Esophagus muscularis mucosa (tissue), 4 donors: Measurements from ENCODE around the gene FIGNL2. TPM values are rescaled to one million over a fixed set of nuclear protein-coding genes. Genes with fewer than 3 reads are reported as not detected.

Experiments
- DNase-seq: peaks from one replicate; pipeline ENCODE4 v3.0.0-alpha.2; 2017; ENCODE audit errors: extremely low spot score
- H3K27ac ChIP-seq, 4 donors: fragments of 200-600 bp; sonication (generic); replicated peaks in 1 of 4; 1 replicate in 3 of 4; 2 replicates in 1 of 4; pipeline ENCODE4 v1.5.1; 2016 to 2019; ENCODE audit warnings: mild to moderate bottlenecking in 1 of 4
- H3K27me3 ChIP-seq, 4 donors: fragments of 200-600 bp; sonication (generic); one replicate each; pipeline versions ENCODE4 v1.5.1 to v1.6.0; 2016 to 2019
- H3K36me3 ChIP-seq, 4 donors: fragments of 200-600 bp; sonication (generic); one replicate each; pipeline ENCODE4 v1.5.1; 2016 to 2019
- H3K4me1 ChIP-seq, 4 donors: fragments of 200-600 bp; sonication (generic); one replicate each; pipeline ENCODE4 v1.5.1; 2016 to 2019
- H3K4me3 ChIP-seq, 4 donors: fragments of 200-600 bp; sonication (generic); 1 replicate in 2 of 4; 2 replicates in 2 of 4; pipeline ENCODE4 v1.5.1; 2016 to 2019; ENCODE audit warnings: mild to moderate bottlenecking in 4 of 4, moderate library complexity in 1 of 4
- H3K9me3 ChIP-seq, 4 donors: fragments of 200-600 bp; sonication (generic); 1 replicate in 3 of 4; 2 replicates in 1 of 4; pipeline ENCODE4 v1.5.1; 2016 to 2019
- CTCF ChIP-seq, 3 experiments: fragments of 200-600 bp in 2 of 3; fragments of 450-650 bp in 1 of 3; sonication (generic) in 2 of 3; IDR thresholded peaks; one replicate each; pipeline ENCODE4 v1.5.1; 2017 to 2019; ENCODE audit warnings: antibody characterized with exemption in 3 of 3, mild to moderate bottlenecking in 2 of 3, moderate library complexity in 1 of 3
- EP300 ChIP-seq: sonication (generic); formaldehyde crosslinking; IDR thresholded peaks from one replicate; pipeline ENCODE4 v1.6.1; 2017; ENCODE audit warnings: antibody characterized with exemption
- POLR2A ChIP-seq: fragments of 450-650 bp; IDR thresholded peaks from one replicate; pipeline ENCODE4 v1.6.1; 2017; ENCODE audit warnings: antibody characterized with exemption, moderate library complexity, mild to moderate bottlenecking, low read depth
- POLR2AphosphoS5 ChIP-seq, 2 donors: sonication (generic); formaldehyde crosslinking; IDR thresholded peaks; one replicate each; pipeline ENCODE4 v1.6.1; 2017; ENCODE audit warnings: antibody characterized with exemption in 2 of 2
- WGBS: methylation state at CpG from one replicate; pipeline ENCODE4 v1.1.5; 2018; 5-methylcytosine and 5-hydroxymethylcytosine counted together
- intact Hi-C: fragments of 100-400 bp; cut with DNase I; formaldehyde crosslinking; loops from one replicate; pipeline ENCODE4 v1.15.1; 2023
- total RNA-seq, 4 donors: library from RNA; depleted of rRNA; stranded (reverse); fragments of >200 nt; gene quantifications; one replicate each; pipeline versions ENCODE4 v1.1.0 to v1.2.1, GENCODE V29; 2016

The FIGNL2 gene
- total RNA-seq, 4 donors from 2014 or later, result 0.23 to 0.42 (median 0.36) TPM

- Histone ChIP-seq H3K27ac (no peak overlapping the region), H3K36me3 (no peaks in the 10 kb centered on the region), H3K9me3 (no peaks in the 10 kb centered on the region), H3K4me3 (no peak overlapping the region), H3K27me3 (peaks cover 0 to 45% (median 10%) of the 10 kb centered on the region in 4 donors), H3K4me1 (peaks cover 17 to 46% (median 44%) of the 10 kb centered on the region in 4 donors)
- no peak for DNase-seq
- TF ChIP-seq CTCF (IDR thresholded peaks at IDR 0.05), result no peak
- no peak for TF ChIP-seq EP300
- TF ChIP-seq POLR2AphosphoS5 (IDR thresholded peaks at IDR 0.05), result no peak
- no peak for TF ChIP-seq POLR2A
- 90% methylated on average over 5 of the region's 5 CpGs for WGBS
- intact Hi-C loops, result no loop called here
These were observed 4.1 kb upstream of the FIGNL2 start for GRCh38 chr12:51852404-51853137.

- H3K27ac ChIP-seq, result peak overlapping the region in 2 of 4 donors; percentile 6 to 18
- H3K36me3 ChIP-seq, result no peaks in the 10 kb centered on the region
- H3K9me3 ChIP-seq, result no peaks in the 10 kb centered on the region
- whole genome bisulfite sequencing, result 60% methylated on average over 8 of the region's 8 CpGs
- peaks cover 0 to 48% (median 20%) of the 10 kb centered on the region in 4 donors for H3K27me3 ChIP-seq
- DNase-seq, result no peak
- H3K4me1 ChIP-seq, result peaks cover 27 to 56% (median 54%) of the 10 kb centered on the region in 4 donors
- no peak for TF ChIP-seq EP300
- no peak for TF ChIP-seq POLR2A
- no peak for TF ChIP-seq POLR2AphosphoS5 (IDR thresholded peaks at IDR 0.05)
- TF ChIP-seq CTCF (IDR thresholded peaks at IDR 0.05), result no peak
- no peak overlapping the region for H3K4me3 ChIP-seq
- intact Hi-C loops, result no loop called here
These were observed 3.1 kb upstream of the FIGNL2 start for GRCh38 chr12:51851413-51852124.

DNA sequence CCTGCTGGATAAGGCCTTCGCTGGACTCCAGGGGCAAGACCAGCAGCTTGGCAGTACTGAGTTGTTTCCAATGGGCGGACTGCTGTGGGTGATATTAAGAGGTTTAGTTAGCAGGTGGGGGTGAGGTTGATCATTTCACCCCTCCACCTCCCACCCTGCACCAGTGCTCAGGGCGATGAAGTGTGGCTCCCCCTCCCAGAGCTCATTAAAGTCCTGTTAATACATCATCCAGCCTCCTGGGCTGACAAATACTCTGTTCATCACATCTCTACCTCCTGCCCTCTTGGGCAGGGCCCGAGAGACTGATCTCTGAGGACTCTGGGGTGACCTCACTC, 2.4 kb upstream of the FIGNL2 start:
- no peaks in the 10 kb centered on the region for H3K9me3 ChIP-seq
- H3K4me1 ChIP-seq, result peaks cover 28 to 56% (median 54%) of the 10 kb centered on the region in 4 donors
- H3K27me3 ChIP-seq, result peaks cover 0 to 48% (median 23%) of the 10 kb centered on the region in 4 donors
- H3K36me3 ChIP-seq, result no peaks in the 10 kb centered on the region
- WGBS, result 80% methylated on average over 4 of the region's 4 CpGs
- TF ChIP-seq POLR2AphosphoS5 (IDR thresholded peaks at IDR 0.05) (no peak), POLR2A (no peak), CTCF (IDR thresholded peaks at IDR 0.05) (no peak), EP300 (no peak)
- no peak for DNase-seq
- no peak overlapping the region for H3K4me3 ChIP-seq
- H3K27ac ChIP-seq, result peak overlapping the region in 1 of 4 donors; percentile 6
- intact Hi-C loops, result no loop called here

DNA sequence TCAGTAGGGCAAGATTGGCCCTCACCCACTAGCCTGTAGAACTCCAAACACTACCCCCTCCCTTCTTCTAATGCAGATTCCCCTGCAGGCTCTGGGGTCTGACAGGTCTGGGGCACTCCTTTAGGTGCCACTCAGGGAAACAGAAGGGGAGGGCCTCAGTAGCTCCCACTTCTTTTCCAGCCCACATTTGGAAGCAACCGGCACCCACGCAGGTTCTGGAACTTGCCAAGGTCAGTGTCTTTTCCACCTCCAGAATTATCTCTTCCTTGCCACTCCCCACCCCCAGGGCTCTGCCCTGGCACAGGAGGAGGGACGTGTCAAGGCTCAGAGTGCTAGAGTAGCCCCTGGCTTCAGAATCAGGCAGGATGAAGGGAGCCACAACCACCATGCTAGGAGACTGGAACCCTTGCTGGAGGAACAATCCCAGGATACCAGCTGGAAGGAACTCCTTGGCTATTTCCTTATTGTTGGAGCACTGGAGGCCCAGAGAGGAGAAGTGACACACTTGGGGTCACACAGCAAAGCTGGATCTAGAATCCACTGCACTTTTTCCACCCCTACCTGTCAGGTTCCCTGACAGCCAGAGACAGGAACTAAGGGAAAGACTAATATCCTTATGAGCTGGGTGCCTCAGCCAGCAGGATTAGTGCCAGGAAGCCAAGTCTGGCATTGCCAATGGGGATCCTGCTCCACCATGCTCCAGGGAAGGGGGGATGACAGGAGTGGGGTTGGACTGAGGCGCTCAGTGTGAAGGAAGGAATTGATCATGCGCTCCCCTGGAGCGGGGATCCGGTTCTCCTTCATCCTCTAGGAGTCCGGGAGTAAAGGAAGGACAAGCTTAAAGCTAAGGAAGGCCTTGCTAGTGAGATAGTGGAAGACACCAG, 1.8 kb upstream of the FIGNL2 start:
- no peak for DNase-seq
- no peak overlapping the region for H3K4me3 ChIP-seq
- peaks cover 28 to 52% (median 48%) of the 10 kb centered on the region in 4 donors for H3K4me1 ChIP-seq
- H3K27ac ChIP-seq, result peak overlapping the region in 3 of 4 donors; percentile 34 to 68 (median 62)
- TF ChIP-seq POLR2A (no peak), CTCF (IDR thresholded peaks at IDR 0.05) (no peak), EP300 (no peak), POLR2AphosphoS5 (IDR thresholded peaks at IDR 0.05) (no peak)
- peaks cover 0 to 49% (median 26%) of the 10 kb centered on the region in 4 donors for H3K27me3 ChIP-seq
- 90% methylated on average over 8 of the region's 8 CpGs for WGBS
- no peaks in the 10 kb centered on the region for H3K9me3 ChIP-seq
- H3K36me3 ChIP-seq, result no peaks in the 10 kb centered on the region
- intact Hi-C loops, result no loop called here
